Activated CD4-positive, CD25-positive, alpha-beta regulatory T cell treated with anti-CD3 and anti-CD28 coated beads, Interleukin-2, amount 50 U/mL, for 16 hours (primary cell): Measurements from ENCODE around the gene KIF3A.

Source experiments
- DNase-seq: peaks from one replicate; pipeline ENCODE4 v3.0.0-alpha.2; 2020; ENCODE audit warnings: low read depth, low spot score

KIF3A gene

GRCh38 chr5:132677682-132678400, 59.5 kb downstream of the KIF3A start:
- no peak for DNase-seq

GRCh38 chr5:132677191-132677590, 60.2 kb downstream of the KIF3A start:
- no peak for DNase-seq

- DNase-seq: no peak
These were observed 61.2 kb downstream of the KIF3A start for GRCh38 chr5:132675936-132676689.

- no peak for DNase-seq
These were observed 62.5 kb downstream of the KIF3A start for GRCh38 chr5:132674671-132675506.

GRCh38 chr5:132673939-132674630, 63.3 kb downstream of the KIF3A start, which contains the start of gene IL4:
Gene IL4 (plus strand): TSS chr5:132673989. CDS start chr5:132674051, 62 bp downstream.
- no peak for DNase-seq

GRCh38 chr5:132673488-132673887, 63.9 kb downstream of the KIF3A start:
- DNase-seq: no peak

- DNase-seq: no peak
These were observed 66.3 kb downstream of the KIF3A start for GRCh38 chr5:132671000-132671399.

- DNase-seq: no peak
These were observed 67.1 kb downstream of the KIF3A start for GRCh38 chr5:132669966-132670882.

GRCh38 chr5:132669455-132669820, 67.9 kb downstream of the KIF3A start:
- DNase-seq: no peak

- no peak for DNase-seq
These were observed 68.5 kb downstream of the KIF3A start for GRCh38 chr5:132668706-132669454.

GRCh38 chr5:132667761-132668705, 69.3 kb downstream of the KIF3A start:
- no peak for DNase-seq

GRCh38 chr5:132667309-132667708, 70.0 kb downstream of the KIF3A start:
- no peak for DNase-seq

GRCh38 chr5:132666310-132667123, 70.8 kb downstream of the KIF3A start:
- no peak for DNase-seq

GRCh38 chr5:132665574-132666080, 71.7 kb downstream of the KIF3A start:
- DNase-seq: no peak

GRCh38 chr5:132664696-132665209, 72.6 kb downstream of the KIF3A start:
- no peak for DNase-seq

GRCh38 chr5:132663771-132664695, 73.3 kb downstream of the KIF3A start:
- no peak for DNase-seq
